Mesenchymal stem cell (in vitro differentiated cells and primary cell): ENCODE data around the gene MTUS2.

Experiments used
- DNase-seq: peaks from one replicate; pipeline ENCODE4 v3.0.0-alpha.2; 2013
- H2AFZ ChIP-seq: one replicate; pipeline ENCODE4 v1.6.1; 2013; ENCODE audit warnings: low read depth, mild to moderate bottlenecking, control low read depth, inconsistent platforms, low read length, moderate library complexity
- H2AK5ac ChIP-seq: 2 replicates; pipeline ENCODE4 v1.6.1; 2013; ENCODE audit warnings: low read length, moderate library complexity, mild to moderate bottlenecking, inconsistent platforms; ENCODE audit not compliant: severe bottlenecking
- H2BK120ac ChIP-seq: one replicate; pipeline ENCODE4 v1.6.1; 2013; ENCODE audit warnings: low read depth, mild to moderate bottlenecking, inconsistent platforms, low read length, moderate library complexity
- H2BK12ac ChIP-seq, 2 experiments: one replicate each; pipeline ENCODE4 v1.6.1; 2013; ENCODE audit warnings: inconsistent platforms in 2 of 2, low read length in 2 of 2, mild to moderate bottlenecking in 2 of 2, moderate library complexity in 2 of 2, control low read depth in 1 of 2
- H2BK15ac ChIP-seq: one replicate; pipeline ENCODE4 v1.6.1; 2013; ENCODE audit warnings: mild to moderate bottlenecking, low read depth, inconsistent platforms; ENCODE audit not compliant: poor library complexity, severe bottlenecking
- H2BK5ac ChIP-seq: 2 replicates; pipeline ENCODE4 v1.6.1; 2013; ENCODE audit warnings: low read depth, mild to moderate bottlenecking, low read length, control low read depth, inconsistent platforms; ENCODE audit not compliant: poor library complexity, severe bottlenecking
- H3K14ac ChIP-seq, 2 experiments: one replicate each; pipeline ENCODE4 v1.6.1; 2013; ENCODE audit warnings: inconsistent platforms in 2 of 2, low read length in 2 of 2, control low read depth in 1 of 2, mild to moderate bottlenecking in 1 of 2, moderate library complexity in 1 of 2
- H3K18ac ChIP-seq, 2 experiments: one replicate each; pipeline ENCODE4 v1.6.1; 2013; ENCODE audit warnings: inconsistent platforms in 2 of 2, low read length in 2 of 2, control low read depth in 1 of 2, low read depth in 1 of 2, mild to moderate bottlenecking in 1 of 2
- H3K23ac ChIP-seq, 2 experiments: one replicate each; pipeline ENCODE4 v1.6.1; 2013; ENCODE audit warnings: inconsistent platforms in 2 of 2, low read length in 2 of 2, mild to moderate bottlenecking in 2 of 2, moderate library complexity in 2 of 2, control low read depth in 1 of 2
- H3K27ac ChIP-seq: 2 replicates; pipeline ENCODE4 v1.5.1; 2013; ENCODE audit warnings: mild to moderate bottlenecking, moderate library complexity, low read length, control low read depth, inconsistent platforms; ENCODE audit not compliant: poor library complexity, severe bottlenecking
- H3K27me3 ChIP-seq, 2 experiments: 2 replicates each; pipeline versions ENCODE4 v1.6.1 to v1.7.0; 2013; ENCODE audit warnings: low read length in 2 of 2, mild to moderate bottlenecking in 2 of 2, moderate library complexity in 2 of 2, control low read depth in 1 of 2, inconsistent platforms in 1 of 2; ENCODE audit not compliant: control insufficient read depth in 1 of 2, insufficient read depth in 1 of 2
- H3K36me3 ChIP-seq, 2 experiments: 2 replicates each; pipeline versions ENCODE4 v1.6.1 to v1.7.0; 2013; ENCODE audit warnings: low read length in 2 of 2, control low read depth in 1 of 2, inconsistent platforms in 1 of 2, low read depth in 1 of 2, mild to moderate bottlenecking in 1 of 2; ENCODE audit not compliant: insufficient read depth in 2 of 2, control insufficient read depth in 1 of 2
- H3K4ac ChIP-seq, 2 experiments: one replicate each; pipeline ENCODE4 v1.6.1; 2013; ENCODE audit warnings: inconsistent platforms in 2 of 2, low read length in 2 of 2, mild to moderate bottlenecking in 2 of 2, moderate library complexity in 2 of 2, control low read depth in 1 of 2, low read depth in 1 of 2
- H3K4me1 ChIP-seq: 2 replicates; pipeline ENCODE4 v1.6.1; 2013; ENCODE audit warnings: low read depth, low read length, control low read depth; ENCODE audit not compliant: control insufficient read depth, insufficient read depth
- H3K4me2 ChIP-seq: 2 replicates; pipeline ENCODE4 v1.6.1; 2013; ENCODE audit warnings: low read length, mild to moderate bottlenecking, inconsistent platforms; ENCODE audit not compliant: poor library complexity, severe bottlenecking
- H3K4me3 ChIP-seq, 2 experiments: 2 replicates each; pipeline versions ENCODE4 v1.5.1 to v1.7.0; 2013; ENCODE audit warnings: low read length in 2 of 2, mild to moderate bottlenecking in 2 of 2, control low read depth in 1 of 2, low read depth in 1 of 2; ENCODE audit not compliant: insufficient read depth in 1 of 2
- H3K79me1 ChIP-seq: replicated peaks from 2 replicates; pipeline ENCODE4 v1.6.1; 2013; ENCODE audit warnings: mild to moderate bottlenecking, control low read depth, low read length, inconsistent platforms; ENCODE audit not compliant: poor library complexity, severe bottlenecking
- H3K9ac ChIP-seq: 2 replicates; pipeline ENCODE4 v1.7.0; 2013; ENCODE audit warnings: mild to moderate bottlenecking, low read length, moderate library complexity
- H3K9me3 ChIP-seq: 2 replicates; pipeline ENCODE4 v1.7.0; 2013; ENCODE audit warnings: mild to moderate bottlenecking, low read length; ENCODE audit not compliant: control insufficient read depth
- H4K8ac ChIP-seq: one replicate; pipeline ENCODE4 v1.6.1; 2013; ENCODE audit warnings: inconsistent platforms, mild to moderate bottlenecking, low read length, moderate library complexity
- H4K91ac ChIP-seq: one replicate; pipeline ENCODE4 v1.6.1; 2013; ENCODE audit warnings: mild to moderate bottlenecking, low read length, inconsistent platforms
- WGBS: methylation state at CpG from one replicate; pipeline ENCODE4 v1.1.7; 2013; ENCODE audit warnings: mixed read lengths; 5-methylcytosine and 5-hydroxymethylcytosine counted together

The MTUS2 gene

DNA sequence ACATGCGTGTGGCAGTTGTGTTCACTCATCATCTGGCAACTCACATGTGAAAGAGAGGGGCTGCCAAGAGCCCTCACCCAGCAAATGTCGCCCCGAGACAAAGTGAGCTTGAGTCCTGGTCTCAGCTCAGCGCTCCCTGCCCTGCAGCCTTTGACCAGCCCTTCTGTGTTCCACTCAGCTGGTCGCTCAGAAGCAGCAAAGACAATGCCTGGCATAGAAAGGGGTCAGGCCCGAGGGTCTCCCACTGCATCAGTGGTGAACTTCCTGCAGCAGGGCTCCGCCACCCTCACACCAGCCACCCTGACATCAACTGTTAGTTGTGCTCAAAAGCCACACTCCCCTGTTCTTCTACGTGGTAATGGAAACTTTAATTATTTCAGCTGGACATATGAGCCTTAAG is 707.4 kb downstream of the MTUS2 start:
- Histone ChIP-seq H4K8ac (no peak overlapping the region), H3K4me1 (peaks cover 22% of the 10 kb centered on the region), H3K79me1 (peaks cover 47% of the 10 kb centered on the region), H2BK12ac (no peak overlapping the region), H2BK5ac (no peak overlapping the region), H3K23ac (no peak overlapping the region), H3K27me3 (no peaks in the 10 kb centered on the region), H3K4ac (no peak overlapping the region), H2BK15ac (no peak overlapping the region), H3K4me2 (no peak overlapping the region), H4K91ac (no peak overlapping the region), H3K18ac (no peak overlapping the region), H3K4me3 (no peak overlapping the region), H3K9me3 (no peaks in the 10 kb centered on the region), H2AFZ (no peak overlapping the region), H3K36me3 (peaks cover 51 to 57% of the 10 kb centered on the region in 2 experiments), H2BK120ac (no peak overlapping the region), H3K14ac (no peak overlapping the region), H2AK5ac (no peak overlapping the region), H3K27ac (no peak overlapping the region), H3K9ac (no peak overlapping the region)
- WGBS, result 96% methylated on average over 8 of the region's 8 CpGs
- DNase-seq, result no peak

DNA sequence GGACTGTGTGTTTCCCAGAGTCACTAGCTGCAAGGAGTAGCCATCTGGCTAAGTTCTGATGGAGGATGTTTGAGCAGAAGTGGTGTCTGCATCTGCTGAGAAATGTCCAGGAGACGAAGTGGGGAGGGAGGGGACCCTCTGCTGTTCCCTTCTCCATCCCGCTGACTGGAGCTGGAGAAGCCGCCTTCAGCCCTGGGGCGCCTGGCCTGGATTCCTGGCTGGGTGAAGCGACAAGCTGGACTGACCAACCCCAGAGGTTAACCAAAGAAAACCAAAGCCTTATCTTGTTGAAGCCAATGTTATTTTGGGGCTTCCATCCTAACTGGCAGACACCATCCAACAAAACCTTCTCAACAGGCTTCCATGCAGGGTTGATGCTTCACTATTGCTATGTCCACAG is 707.8 kb downstream of the MTUS2 start:
- no peak overlapping the region for H3K9ac ChIP-seq
- peaks cover 55 to 60% of the 10 kb centered on the region in 2 experiments for H3K36me3 ChIP-seq
- 97% methylated on average over 5 of the region's 5 CpGs for WGBS
- peaks cover 20% of the 10 kb centered on the region for H3K4me1 ChIP-seq
- no peak overlapping the region for H2AFZ ChIP-seq
- H4K91ac ChIP-seq, result no peak overlapping the region
- H2BK5ac ChIP-seq, result no peak overlapping the region
- no peak overlapping the region for H3K23ac ChIP-seq
- H3K4ac ChIP-seq, result no peak overlapping the region
- no peak overlapping the region for H3K18ac ChIP-seq
- H2BK15ac ChIP-seq, result no peak overlapping the region
- peaks cover 50% of the 10 kb centered on the region for H3K79me1 ChIP-seq
- H2BK120ac ChIP-seq, result no peak overlapping the region
- H3K9me3 ChIP-seq, result no peaks in the 10 kb centered on the region
- no peak overlapping the region for H4K8ac ChIP-seq
- H3K27me3 ChIP-seq, result no peaks in the 10 kb centered on the region
- H3K27ac ChIP-seq, result no peak overlapping the region
- no peak for DNase-seq
- no peak overlapping the region for H3K14ac ChIP-seq
- no peak overlapping the region for H3K4me3 ChIP-seq
- H2AK5ac ChIP-seq, result no peak overlapping the region
- no peak overlapping the region for H3K4me2 ChIP-seq
- H2BK12ac ChIP-seq, result no peak overlapping the region

- no peak overlapping the region for H3K27ac ChIP-seq
- H3K4me1 ChIP-seq, result peaks cover 5% of the 10 kb centered on the region
- no peak overlapping the region for H4K8ac ChIP-seq
- H3K9me3 ChIP-seq, result no peaks in the 10 kb centered on the region
- H2BK15ac ChIP-seq, result no peak overlapping the region
- H3K18ac ChIP-seq, result no peak overlapping the region
- H4K91ac ChIP-seq, result no peak overlapping the region
- no peak overlapping the region for H2AFZ ChIP-seq
- H3K4me3 ChIP-seq, result no peak overlapping the region
- H3K79me1 ChIP-seq, result peaks cover 48% of the 10 kb centered on the region
- peaks cover 51 to 65% of the 10 kb centered on the region in 2 experiments for H3K36me3 ChIP-seq
- H2BK120ac ChIP-seq, result no peak overlapping the region
- no peak overlapping the region for H3K9ac ChIP-seq
- H3K4me2 ChIP-seq, result no peak overlapping the region
- H2AK5ac ChIP-seq, result no peak overlapping the region
- H3K14ac ChIP-seq, result no peak overlapping the region
- 100% methylated on average over 3 of the region's 5 CpGs for WGBS
- no peak overlapping the region for H2BK5ac ChIP-seq
- H2BK12ac ChIP-seq, result no peak overlapping the region
- no peak overlapping the region for H3K4ac ChIP-seq
- H3K27me3 ChIP-seq, result no peaks in the 10 kb centered on the region
- H3K23ac ChIP-seq, result no peak overlapping the region
- no peak for DNase-seq
Measured at GRCh38 chr13:29529754-29530153, 709.6 kb downstream of the MTUS2 start.

DNA sequence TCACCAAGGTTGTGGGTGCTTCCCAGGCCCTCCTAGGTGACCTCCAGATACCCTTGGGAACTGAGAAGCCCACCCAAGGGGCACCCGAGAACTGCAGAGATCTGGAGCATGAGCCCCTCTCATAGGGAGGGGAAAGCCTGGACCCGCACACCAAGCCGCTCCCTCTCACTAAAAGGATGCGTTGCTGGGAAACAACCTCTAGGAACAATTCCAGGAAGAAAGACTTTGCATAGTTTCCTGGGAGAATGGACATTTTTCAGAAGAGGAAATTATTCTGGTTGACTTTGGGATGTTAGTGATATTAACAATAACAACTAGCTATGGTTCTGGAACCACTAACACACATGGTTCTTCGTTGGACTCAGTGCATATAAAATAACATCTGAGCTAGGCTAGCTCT is 710.8 kb downstream of the MTUS2 start:
- Histone ChIP-seq H2BK15ac (no peak overlapping the region), H4K8ac (no peak overlapping the region), H3K4me1 (peaks cover 3% of the 10 kb centered on the region), H3K27ac (no peak overlapping the region), H3K79me1 (peaks cover 45% of the 10 kb centered on the region), H3K4ac (no peak overlapping the region), H3K36me3 (peaks cover 55 to 76% of the 10 kb centered on the region in 2 experiments), H3K18ac (no peak overlapping the region), H2AFZ (no peak overlapping the region), H3K4me2 (no peak overlapping the region), H3K4me3 (no peak overlapping the region), H3K14ac (no peak overlapping the region), H3K23ac (no peak overlapping the region), H2BK12ac (no peak overlapping the region), H3K9me3 (no peaks in the 10 kb centered on the region), H2BK120ac (no peak overlapping the region), H3K27me3 (no peaks in the 10 kb centered on the region), H2AK5ac (no peak overlapping the region), H4K91ac (no peak overlapping the region), H3K9ac (no peak overlapping the region), H2BK5ac (no peak overlapping the region)
- DNase-seq, result no peak
- WGBS, result 97% methylated on average over 5 of the region's 5 CpGs
